NCI-H82 treated with DMSO at 0.1 percent for 48 hours (cell line): ENCODE results near the gene THOC5.
"Not testable (repeated sequence)": the region's sequence is repeated elsewhere in the genome, so short reads cannot be mapped to it uniquely, and the experiment has no call there.

Source experiments
- DNase-seq: peaks from one replicate; lab custom pipeline; 2025; ENCODE audit not compliant: unreplicated experiment; lab: John Stamatoyannopoulos, UW

THOC5 gene

GRCh38 chr22:29553351-29554224 is at the start of gene THOC5:
THOC5 (minus strand) TSS chr22:29553757; CDS start chr22:29549147, 4,610 bp downstream.
- DNase-seq = peak; percentile 85

DNA sequence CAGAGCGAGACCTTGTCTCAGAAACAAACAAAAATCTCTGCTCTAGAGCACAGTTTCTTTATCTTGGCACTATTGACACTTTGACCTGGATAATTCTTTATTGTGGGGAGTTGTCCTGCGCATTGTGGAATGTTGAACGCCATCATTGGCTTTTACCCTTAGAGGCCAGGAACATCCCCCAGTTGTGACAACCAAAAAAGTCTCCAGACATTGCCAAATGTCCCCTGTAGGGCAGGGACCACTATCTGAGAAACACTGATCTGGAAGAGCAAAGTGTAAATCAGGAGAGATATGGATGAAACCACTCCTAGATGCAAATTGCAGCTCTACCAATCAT is 45.1 kb upstream of the THOC5 start:
- no peak for DNase-seq

GRCh38 chr22:29597871-29598683 is 44.5 kb upstream of the THOC5 start:
- not testable (repeated sequence) for DNase-seq

GRCh38 chr22:29596408-29596807 is 42.9 kb upstream of the THOC5 start:
- DNase-seq = no peak

GRCh38 chr22:29594447-29594846 is 40.9 kb upstream of the THOC5 start:
- DNase-seq = not testable (repeated sequence)

- DNase-seq = no peak
Observed at GRCh38 chr22:29593923-29594322, 40.4 kb upstream of the THOC5 start.

- DNase-seq = no peak
Observed at GRCh38 chr22:29587938-29588699, 34.6 kb upstream of the THOC5 start.

- DNase-seq = not testable (repeated sequence)
Observed at GRCh38 chr22:29586193-29586705, 32.7 kb upstream of the THOC5 start.

DNA sequence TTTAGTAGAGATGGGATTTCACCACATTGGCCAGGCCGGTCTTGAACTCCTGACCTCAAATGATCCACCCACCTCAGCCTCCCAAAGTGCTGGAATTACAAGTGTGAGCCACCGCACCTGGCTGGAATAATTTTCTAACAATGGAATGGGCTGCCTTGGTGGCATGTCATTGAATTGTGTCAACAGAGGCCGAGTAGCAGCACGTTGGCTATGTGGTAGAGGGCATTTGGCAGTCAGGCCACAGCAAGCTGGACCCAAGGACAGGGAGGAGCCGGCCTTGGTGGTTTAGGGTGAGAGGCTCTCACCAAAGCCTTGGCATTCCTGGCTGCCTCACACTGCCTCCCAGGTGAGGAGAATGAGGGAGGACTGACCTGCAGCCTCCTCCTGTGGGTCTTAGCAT is 31.4 kb upstream of the THOC5 start:
- DNase-seq = no peak

GRCh38 chr22:29581799-29582198 is 28.2 kb upstream of the THOC5 start:
- no peak for DNase-seq

- DNase-seq = no peak
Observed at GRCh38 chr22:29580200-29580810, 26.7 kb upstream of the THOC5 start.

GRCh38 chr22:29578462-29579200 is 25.1 kb upstream of the THOC5 start:
- no peak for DNase-seq

GRCh38 chr22:29574762-29575450 is 21.3 kb upstream of the THOC5 start:
- no peak for DNase-seq

DNA sequence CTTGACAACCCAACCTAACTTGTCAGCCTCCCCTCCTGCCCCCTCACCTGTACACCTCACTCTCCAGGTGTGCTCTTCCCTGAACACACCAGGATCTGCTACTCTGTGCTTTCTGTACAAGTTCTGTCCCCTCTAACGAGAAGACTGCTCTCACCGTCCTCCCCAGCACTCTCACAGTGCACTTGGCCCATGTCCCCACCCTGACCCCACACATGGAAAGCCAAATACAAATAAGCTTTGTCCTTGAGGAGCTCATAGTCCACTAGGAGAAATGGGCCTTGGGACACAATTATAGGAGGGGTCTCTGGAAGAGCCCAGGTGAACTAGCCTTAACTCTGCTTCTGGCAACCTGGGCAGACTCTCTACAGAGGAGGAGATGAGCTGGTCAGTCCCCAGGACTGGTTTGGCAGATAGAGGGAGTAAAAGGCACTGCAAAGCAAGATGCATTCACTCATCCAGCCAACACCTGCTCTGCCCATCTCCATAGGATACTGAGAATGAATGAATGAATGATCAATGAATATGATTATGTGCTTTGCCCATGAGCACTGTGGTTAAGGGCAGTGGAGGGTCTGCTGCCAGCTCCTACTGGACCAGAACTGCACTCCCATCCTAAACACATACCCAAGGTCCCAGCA is 17.5 kb upstream of the THOC5 start:
- no peak for DNase-seq

DNA sequence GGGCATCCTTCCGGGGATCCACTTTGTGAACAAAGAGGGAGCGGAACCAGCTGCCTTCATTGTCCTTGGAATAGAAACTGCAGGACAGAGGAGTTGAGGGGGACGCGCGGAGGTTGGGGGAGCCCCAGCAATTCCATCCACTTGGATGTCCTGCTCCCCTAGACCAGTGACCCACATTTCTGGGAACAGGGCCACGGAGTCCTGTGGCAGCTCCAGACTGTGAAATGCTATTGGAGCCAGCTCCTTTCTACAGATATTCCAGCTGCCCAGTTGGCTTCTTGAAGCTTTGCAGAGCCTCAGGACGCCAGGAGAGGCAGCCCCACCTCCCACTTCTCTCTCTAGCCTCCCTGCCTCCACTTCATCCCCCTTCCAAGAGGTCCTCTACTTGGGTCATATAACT is 16.9 kb upstream of the THOC5 start:
- DNase-seq = no peak

- DNase-seq = no peak
Observed at GRCh38 chr22:29569011-29569678, 15.6 kb upstream of the THOC5 start.

DNA sequence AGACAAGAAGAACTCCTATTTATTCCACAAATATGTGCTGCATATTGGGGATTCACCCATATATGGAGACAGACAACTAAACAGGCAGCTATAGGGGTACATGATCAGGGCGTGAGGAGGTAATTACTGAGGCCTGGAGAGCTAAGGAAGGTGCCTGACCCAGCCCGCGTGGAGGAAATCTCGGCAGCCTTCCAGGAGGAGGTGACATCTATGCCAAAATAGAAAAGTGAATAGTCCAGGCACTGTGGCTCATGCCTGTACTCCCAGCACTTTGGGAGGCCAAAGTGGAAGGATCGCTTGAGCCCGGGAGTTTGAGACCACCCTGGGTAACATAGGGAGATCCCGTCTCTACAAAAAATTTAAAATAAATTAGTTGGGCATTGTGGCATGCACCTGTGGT is 13.8 kb upstream of the THOC5 start:
- no peak for DNase-seq

GRCh38 chr22:29566513-29566912 is 13.0 kb upstream of the THOC5 start:
- not testable (repeated sequence) for DNase-seq
